ENCODE measurements around the gene PITRM1. TPM values are rescaled to one million over a fixed set of nuclear protein-coding genes. Genes with fewer than 3 reads are reported as not detected.
"Not testable (repeated sequence)": the region's sequence is repeated elsewhere in the genome, so short reads cannot be mapped to it uniquely, and the experiment has no call there.

PITRM1 gene
- total and polyA plus RNA-seq, 11 donors: 65.8 to 128 (median 91.8) TPM

GRCh38 chr10:3190817-3191216, 18.2 kb upstream of the PITRM1 start:
- DNase-seq (no peak), ATAC-seq (no peak)
- no peaks in the 10 kb centered on the region for H3K27me3 ChIP-seq
- 88 to 91% (median 90%) methylated on average over 3 of the region's 3 CpGs for WGBS, 4 donors
- intact Hi-C loops (cut with DNase I): loop anchor here in 4 of 10 donors (10.0 kb wide), 3 partner anchors 1324 to 1474 kb away; no protein-coding TSS in a partner anchor
- no peaks in the 10 kb centered on the region for H3K9me3 ChIP-seq
- no peak overlapping the region for H3K27ac ChIP-seq
- peaks cover 0 to 8% (median 0%) of the 10 kb centered on the region in 12 donors for H3K4me1 ChIP-seq
- no peak for TF ChIP-seq POLR2A (IDR thresholded peaks at IDR 0.05)
- TF ChIP-seq CTCF (IDR thresholded peaks at IDR 0.05): no peak
- no peak overlapping the region for H3K4me3 ChIP-seq
- H3K36me3 ChIP-seq: no peaks in the 10 kb centered on the region

GRCh38 chr10:3187229-3187628, 14.6 kb upstream of the PITRM1 start:
- H3K27me3 ChIP-seq; H3K9me3 ChIP-seq; H3K36me3 ChIP-seq; ATAC-seq; DNase-seq; H3K27ac ChIP-seq; H3K4me1 ChIP-seq; intact Hi-C loops (cut with DNase I); H3K4me3 ChIP-seq: not testable (repeated sequence)
- whole genome bisulfite sequencing, 4 donors: 81 to 82% (median 82%) methylated on average over 3 of the region's 3 CpGs

- DNase-seq (no peak), ATAC-seq (no peak)
- intact Hi-C loops (cut with DNase I): no loop called here
- peaks cover 0 to 4% (median 0%) of the 10 kb centered on the region in 12 donors for H3K4me1 ChIP-seq
- no peak overlapping the region for H3K4me3 ChIP-seq
- TF ChIP-seq CTCF (IDR thresholded peaks at IDR 0.05) (no peak), POLR2A (IDR thresholded peaks at IDR 0.05) (no peak)
- no peaks in the 10 kb centered on the region for H3K36me3 ChIP-seq
- H3K27ac ChIP-seq: no peak overlapping the region
- H3K9me3 ChIP-seq: no peaks in the 10 kb centered on the region
- H3K27me3 ChIP-seq: no peaks in the 10 kb centered on the region
- 84 to 94% (median 92%) methylated on average over 6 of the region's 6 CpGs for WGBS, 4 donors
Measured at GRCh38 chr10:3186368-3186767, 13.8 kb upstream of the PITRM1 start.

DNA sequence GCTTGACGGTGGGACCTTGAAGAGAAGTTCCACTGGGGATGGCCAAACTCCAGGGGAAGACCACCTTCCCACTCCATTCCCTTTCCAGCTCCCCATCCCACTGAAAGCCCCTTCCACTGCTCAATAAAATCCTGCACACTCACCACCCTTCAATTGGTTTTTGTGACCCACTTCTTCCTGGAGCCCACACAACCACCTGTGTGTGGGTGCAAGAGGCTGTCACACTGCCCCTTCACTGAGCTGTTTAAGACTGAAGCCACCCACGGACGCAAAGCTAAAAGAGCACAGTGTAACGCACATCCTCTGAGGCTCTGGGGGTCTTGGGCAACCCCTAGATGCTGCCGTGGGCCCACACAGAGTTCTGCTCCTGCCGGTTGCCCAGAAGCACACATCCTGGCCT, 12.8 kb upstream of the PITRM1 start:
- no peaks in the 10 kb centered on the region for H3K27me3 ChIP-seq
- WGBS, 4 donors: 95 to 98% (median 97%) methylated on average over 6 of the region's 6 CpGs
- DNase-seq: no peak
- no peak for TF ChIP-seq POLR2A (IDR thresholded peaks at IDR 0.05)
- TF ChIP-seq CTCF (IDR thresholded peaks at IDR 0.05): no peak
- peaks cover 0 to 4% (median 0%) of the 10 kb centered on the region in 12 donors for H3K4me1 ChIP-seq
- intact Hi-C loops (cut with DNase I): no loop called here
- H3K27ac ChIP-seq: no peak overlapping the region
- no peak for ATAC-seq
- no peak overlapping the region for H3K4me3 ChIP-seq
- no peaks in the 10 kb centered on the region for H3K9me3 ChIP-seq
- no peaks in the 10 kb centered on the region for H3K36me3 ChIP-seq

GRCh38 chr10:3180355-3181025, 7.9 kb upstream of the PITRM1 start:
- intact Hi-C loops (cut with DNase I): no loop called here
- no peaks in the 10 kb centered on the region for H3K9me3 ChIP-seq
- no peak overlapping the region for H3K27ac ChIP-seq
- H3K27me3 ChIP-seq: no peaks in the 10 kb centered on the region
- no peak for DNase-seq
- H3K4me1 ChIP-seq: peaks cover 0 to 4% (median 0%) of the 10 kb centered on the region in 12 donors
- 87 to 91% (median 88%) methylated on average over 6 of the region's 6 CpGs for WGBS, 4 donors
- no peak for ATAC-seq
- TF ChIP-seq POLR2A (IDR thresholded peaks at IDR 0.05) (no peak), CTCF (IDR thresholded peaks at IDR 0.05) (no peak)
- no peaks in the 10 kb centered on the region for H3K36me3 ChIP-seq
- no peak overlapping the region for H3K4me3 ChIP-seq

Measured in heart left ventricle (tissue), 16 donors.